Endodermal cell (in vitro differentiated cells): ENCODE results near the gene TLE1. TPM values are rescaled to one million over a fixed set of nuclear protein-coding genes. Genes with fewer than 3 reads are reported as not detected.

Experiments
- DNase-seq: peaks from one replicate; pipeline ENCODE4 v3.0.0-alpha.2; 2017
- H3K27ac ChIP-seq: 2 replicates; pipeline ENCODE4 v1.5.1; 2013; ENCODE audit warnings: mild to moderate bottlenecking, low read depth, low read length, moderate library complexity
- H3K27me3 ChIP-seq: 2 replicates; pipeline ENCODE4 v1.6.1; 2013; ENCODE audit warnings: mild to moderate bottlenecking, low read length, moderate library complexity; ENCODE audit not compliant: insufficient read depth, control insufficient read depth, poor library complexity, severe bottlenecking
- H3K36me3 ChIP-seq: 2 replicates; pipeline ENCODE4 v1.7.0; 2013; ENCODE audit warnings: mild to moderate bottlenecking, low read length, moderate library complexity; ENCODE audit not compliant: control insufficient read depth, insufficient read depth
- H3K4me1 ChIP-seq: one replicate; pipeline ENCODE4 v1.7.0; 2013; ENCODE audit warnings: low read length; ENCODE audit not compliant: control insufficient read depth, insufficient read depth
- H3K4me3 ChIP-seq: 2 replicates; pipeline ENCODE4 v1.5.1; 2013; ENCODE audit warnings: mild to moderate bottlenecking, low read length, moderate library complexity
- H3K9ac ChIP-seq: 2 replicates; pipeline ENCODE4 v1.6.1; 2013; ENCODE audit warnings: mild to moderate bottlenecking, low read length, moderate library complexity; ENCODE audit not compliant: poor library complexity, severe bottlenecking; ENCODE audit errors: extremely low read depth
- H3K9me3 ChIP-seq: 2 replicates; pipeline ENCODE4 v1.6.1; 2013; ENCODE audit warnings: mild to moderate bottlenecking, low read length, moderate library complexity; ENCODE audit not compliant: control insufficient read depth
- H3K27ac Mint-ChIP-seq: 2 replicates; pipeline ENCODE4 v1.8.0; 2020; ENCODE audit warnings: mixed read lengths
- H3K27me3 Mint-ChIP-seq: 2 replicates; pipeline ENCODE4 v1.8.0; 2021; ENCODE audit warnings: mild to moderate bottlenecking, mixed read lengths; ENCODE audit not compliant: insufficient read depth
- H3K36me3 Mint-ChIP-seq: 2 replicates; pipeline ENCODE4 v1.8.0; 2020; ENCODE audit warnings: low read depth, mixed read lengths
- H3K4me1 Mint-ChIP-seq: 2 replicates; pipeline ENCODE4 v1.8.0; 2020; ENCODE audit warnings: mixed read lengths
- H3K4me3 Mint-ChIP-seq: 2 replicates; pipeline ENCODE4 v1.8.0; 2020; ENCODE audit warnings: mild to moderate bottlenecking, moderate library complexity, mixed read lengths
- H3K9me3 Mint-ChIP-seq: 2 replicates; pipeline ENCODE4 v1.8.0; 2020; ENCODE audit warnings: mild to moderate bottlenecking, mixed read lengths
- CTCF ChIP-seq: fragments of 200-600 bp; sonication (generic); conservative IDR thresholded peaks from 2 replicates; pipeline ENCODE4 v1.5.0; 2021; ENCODE audit warnings: antibody characterized with exemption, mild to moderate bottlenecking
- WGBS, 2 experiments: methylation state at CpG; one replicate each; pipeline versions ENCODE4 v1.1.5 to v1.1.7; 2013; ENCODE audit warnings: missing lambda C conversion rate in 2 of 2, mixed read lengths in 1 of 2; ENCODE audit not compliant: insufficient coverage in 1 of 2, insufficient read length in 1 of 2; 5-methylcytosine and 5-hydroxymethylcytosine counted together
- total RNA-seq, 2 donors: library from RNA; stranded (reverse); fragmentation: NEBNext Ultra II Directional in 1 of 2; extraction: Animal tissue kit (Norgen Biotek cat#: 25700) in 1 of 2; gene quantifications; 2 replicates in 1 of 2; 3 replicates in 1 of 2; pipeline ENCODE4 v1.2.1, GENCODE V29; 2021

Gene TLE1
- total RNA-seq, 2 donors from 2014 or later: 49.7 to 73.5 TPM

GRCh38 chr9:81717747-81718077, 28.4 kb upstream of the TLE1 start:
- Histone ChIP-seq H3K4me3 (no peak overlapping the region), H3K9me3 (no peaks in the 10 kb centered on the region), H3K27me3 (no peaks in the 10 kb centered on the region), H3K9ac (no peak overlapping the region), H3K4me1 (peaks cover 14% of the 10 kb centered on the region), H3K36me3 (no peaks in the 10 kb centered on the region), H3K27ac (peak overlapping the region; percentile 8)
- Mint-ChIP-seq H3K4me3 (no peak overlapping the region), H3K4me1 (peaks cover 27% of the 10 kb centered on the region), H3K36me3 (no peaks in the 10 kb centered on the region), H3K27me3 (peaks cover 4% of the 10 kb centered on the region), H3K9me3 (peaks cover 2% of the 10 kb centered on the region), H3K27ac (peak overlapping the region; percentile 40)
- TF ChIP-seq CTCF: no peak
- no peak for DNase-seq

GRCh38 chr9:81717061-81717746, 27.9 kb upstream of the TLE1 start:
- H3K27ac Mint-ChIP-seq: peak overlapping the region; percentile 40
- H3K9me3 Mint-ChIP-seq: peaks cover 2% of the 10 kb centered on the region

GRCh38 chr9:81716409-81716808, 27.1 kb upstream of the TLE1 start:
- TF ChIP-seq CTCF: no peak
- DNase-seq: no peak
- Mint-ChIP-seq H3K4me3 (no peak overlapping the region), H3K4me1 (peaks cover 21% of the 10 kb centered on the region), H3K9me3 (peaks cover 2% of the 10 kb centered on the region), H3K27ac (no peak overlapping the region), H3K36me3 (no peaks in the 10 kb centered on the region), H3K27me3 (peaks cover 6% of the 10 kb centered on the region)
- H3K27ac ChIP-seq: no peak overlapping the region
- no peaks in the 10 kb centered on the region for H3K27me3 ChIP-seq
- H3K9me3 ChIP-seq: no peaks in the 10 kb centered on the region
- H3K4me1 ChIP-seq: peaks cover 14% of the 10 kb centered on the region
- no peak overlapping the region for H3K9ac ChIP-seq
- no peaks in the 10 kb centered on the region for H3K36me3 ChIP-seq
- WGBS, 2 experiments: 94% methylated on average over 6 of the region's 6 CpGs; no CpG with 5 or more reads in 1 of the 2 experiments
- H3K4me3 ChIP-seq: no peak overlapping the region

More at GRCh38 chr9:81717061-81717746, 27.9 kb upstream of the TLE1 start:
- H3K36me3 ChIP-seq: no peaks in the 10 kb centered on the region
- WGBS, 2 experiments: 16% methylated on average over 4 of the region's 5 CpGs; no CpG with 5 or more reads in 1 of the 2 experiments
- peaks cover 14% of the 10 kb centered on the region for H3K4me1 ChIP-seq
- H3K27me3 ChIP-seq: no peaks in the 10 kb centered on the region
- no peaks in the 10 kb centered on the region for H3K9me3 ChIP-seq
- peak overlapping the region; percentile 8 for H3K27ac ChIP-seq
- no peak overlapping the region for H3K9ac ChIP-seq
- no peak overlapping the region for H3K4me3 Mint-ChIP-seq
- peaks cover 24% of the 10 kb centered on the region for H3K4me1 Mint-ChIP-seq
- H3K36me3 Mint-ChIP-seq: no peaks in the 10 kb centered on the region
- peaks cover 6% of the 10 kb centered on the region for H3K27me3 Mint-ChIP-seq
- no peak for TF ChIP-seq CTCF
- peak overlapping the region; percentile 17 for H3K4me3 ChIP-seq
- DNase-seq: no peak
